ENCODE results near the gene RFX3.
A peak's percentile ranks its signal among the peaks of the same experiment; 100 is the strongest.

RFX3 gene

DNA sequence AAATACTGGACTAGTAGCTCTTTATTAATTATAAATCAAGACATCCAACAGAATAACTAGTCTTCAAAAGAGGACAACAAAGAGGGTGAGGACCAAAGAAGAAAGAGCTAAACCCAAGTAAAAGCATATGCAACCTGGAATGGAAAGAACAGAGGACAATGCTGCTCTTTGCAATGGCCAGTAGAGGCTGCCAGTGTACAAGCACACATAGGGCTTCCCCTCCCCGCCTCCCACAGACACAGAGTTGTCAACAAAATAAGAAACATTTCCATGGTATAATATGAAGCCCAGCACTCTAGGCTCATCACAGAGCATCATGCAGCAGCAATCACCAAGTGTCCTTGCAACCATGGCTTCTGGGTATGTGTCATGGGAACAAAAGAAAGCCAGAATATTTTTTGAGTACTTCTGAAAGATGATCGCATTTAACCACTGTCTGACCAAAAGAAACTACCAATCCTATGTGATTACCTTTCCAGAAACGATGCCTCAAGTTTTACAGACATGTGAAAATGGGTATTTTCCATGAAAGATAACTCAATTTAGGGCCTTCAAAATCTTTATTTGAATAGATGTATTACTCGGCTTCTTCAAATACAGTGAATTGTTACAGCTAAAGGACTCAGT is 58.1 kb downstream of the RFX3 start:
- Histone ChIP-seq H3K9me3 (ENCODE audit: control insufficient read depth, insufficient read depth, low read length) (no peaks in the 10 kb centered on the region), H3K27ac (ENCODE audit: low read depth, low read length) (no peak overlapping the region), H3K4me1 (ENCODE audit: control insufficient read depth, low read length) (peaks cover 3% of the 10 kb centered on the region; the same call in 1 of the 2 replicates), H3K4me2 (ENCODE audit: low read length) (no peak overlapping the region), H3K36me3 (ENCODE audit: control insufficient read depth, low read length) (peaks cover 4% of the 10 kb centered on the region; the same call in 1 of the 2 replicates), H3F3A (ENCODE audit: control insufficient read depth, insufficient read depth) (0 out of 2 replicates have a peak, but pooled peaks cover 6% of the 10 kb centered on the region), H3K79me2 (ENCODE audit: control insufficient read depth, low read length) (no peaks in the 10 kb centered on the region; the same call in 1 of the 2 replicates), H3K4me3 (ENCODE audit: low read length) (no peak overlapping the region), H4K20me1 (ENCODE audit: control insufficient read depth, insufficient read depth, low read depth, low read length) (no peaks in the 10 kb centered on the region), H3K27me3 (ENCODE audit: control insufficient read depth, low read length) (no peaks in the 10 kb centered on the region), H3K9me2 (replicated peaks; ENCODE audit: control insufficient read depth, low read length) (no peaks in the 10 kb centered on the region)
- no peak for TF ChIP-seq EZH2phosphoT487 (IDR thresholded peaks at IDR 0.05; ENCODE audit: borderline replicate concordance, low read length)
- TF ChIP-seq, protein P1, sequence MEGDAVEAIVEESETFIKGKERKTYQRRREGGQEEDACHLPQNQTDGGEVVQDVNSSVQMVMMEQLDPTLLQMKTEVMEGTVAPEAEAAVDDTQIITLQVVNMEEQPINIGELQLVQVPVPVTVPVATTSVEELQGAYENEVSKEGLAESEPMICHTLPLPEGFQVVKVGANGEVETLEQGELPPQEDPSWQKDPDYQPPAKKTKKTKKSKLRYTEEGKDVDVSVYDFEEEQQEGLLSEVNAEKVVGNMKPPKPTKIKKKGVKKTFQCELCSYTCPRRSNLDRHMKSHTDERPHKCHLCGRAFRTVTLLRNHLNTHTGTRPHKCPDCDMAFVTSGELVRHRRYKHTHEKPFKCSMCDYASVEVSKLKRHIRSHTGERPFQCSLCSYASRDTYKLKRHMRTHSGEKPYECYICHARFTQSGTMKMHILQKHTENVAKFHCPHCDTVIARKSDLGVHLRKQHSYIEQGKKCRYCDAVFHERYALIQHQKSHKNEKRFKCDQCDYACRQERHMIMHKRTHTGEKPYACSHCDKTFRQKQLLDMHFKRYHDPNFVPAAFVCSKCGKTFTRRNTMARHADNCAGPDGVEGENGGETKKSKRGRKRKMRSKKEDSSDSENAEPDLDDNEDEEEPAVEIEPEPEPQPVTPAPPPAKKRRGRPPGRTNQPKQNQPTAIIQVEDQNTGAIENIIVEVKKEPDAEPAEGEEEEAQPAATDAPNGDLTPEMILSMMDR (IDR thresholded peaks at IDR 0.05; ENCODE audit: low read depth, low read length, poor library complexity, severe bottlenecking): peak; percentile 88

DNA sequence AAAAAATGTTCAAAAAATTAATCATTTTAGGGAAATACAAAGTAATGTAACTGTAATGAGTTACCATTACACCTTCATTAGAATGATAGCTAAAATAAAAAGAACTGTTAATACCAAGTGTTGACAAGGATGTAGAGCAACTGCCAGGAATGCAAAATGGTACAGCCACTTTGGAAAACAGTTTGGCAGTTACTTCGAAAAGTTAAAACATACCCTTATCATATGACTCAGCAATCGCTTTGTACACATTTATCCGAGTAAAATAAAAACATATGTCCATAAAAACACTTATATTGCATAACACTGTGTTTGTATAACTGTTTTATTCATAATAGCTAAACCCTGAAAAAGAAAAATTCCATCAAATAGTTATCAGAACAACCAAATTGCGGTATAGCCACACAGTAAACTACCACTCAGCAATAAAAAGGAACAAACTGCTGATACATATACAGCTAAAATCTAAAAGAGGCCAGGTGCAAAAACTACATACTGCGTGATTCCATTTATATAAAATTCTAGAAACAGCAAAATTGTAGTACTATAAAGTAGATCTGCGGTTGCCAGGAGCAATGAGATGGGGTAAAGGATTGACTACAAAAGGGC is 61.7 kb downstream of the RFX3 start:
- H3K9me3 ChIP-seq (ENCODE audit: control insufficient read depth, insufficient read depth, low read length): no peaks in the 10 kb centered on the region
- TF ChIP-seq EZH2phosphoT487 (IDR thresholded peaks at IDR 0.05; ENCODE audit: borderline replicate concordance, low read length): no peak
- TF ChIP-seq, protein P1 (IDR thresholded peaks at IDR 0.05; ENCODE audit: low read depth, low read length, poor library complexity, severe bottlenecking): no peak

DNA sequence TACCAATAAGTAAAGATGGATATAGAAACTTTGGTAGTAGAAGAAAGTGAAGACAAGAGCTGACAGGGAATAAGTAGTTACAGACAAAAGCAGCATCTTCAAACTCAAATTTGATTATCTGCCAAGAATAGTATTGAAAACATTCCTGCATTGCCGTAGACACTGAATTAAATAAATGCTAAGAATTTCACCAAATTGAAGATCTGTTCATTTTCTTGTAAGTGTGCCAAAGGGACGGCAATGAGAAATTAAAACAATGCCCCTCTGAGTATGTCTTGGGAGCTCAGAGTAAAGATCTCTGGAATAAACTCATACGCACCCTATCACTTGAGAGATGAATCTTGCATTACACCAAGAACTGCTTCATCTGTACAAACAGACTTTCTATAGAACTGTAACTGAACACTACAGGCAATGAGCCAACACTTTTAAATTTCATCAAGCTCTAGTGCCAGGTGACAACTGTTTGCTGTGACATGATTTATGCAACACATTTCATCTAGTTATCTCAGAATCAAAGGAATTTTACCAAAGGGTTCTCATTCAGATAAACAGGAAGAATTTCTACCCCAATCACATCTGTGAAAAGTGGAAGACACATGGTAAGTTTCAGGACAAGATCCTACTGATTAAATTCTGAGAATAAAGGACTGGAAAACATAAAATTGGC is 66.9 kb downstream of the RFX3 start:
- no peaks in the 10 kb centered on the region for H3K36me3 ChIP-seq (ENCODE audit: control insufficient read depth, low read length)
- H3K4me2 ChIP-seq (ENCODE audit: low read length): no peak overlapping the region
- H3K9me3 ChIP-seq (ENCODE audit: control insufficient read depth, insufficient read depth, low read length): no peaks in the 10 kb centered on the region
- H3F3A ChIP-seq (ENCODE audit: control insufficient read depth, insufficient read depth): no peaks in the 10 kb centered on the region
- no peak overlapping the region for H3K4me3 ChIP-seq (ENCODE audit: low read length)
- TF ChIP-seq, protein P1 (IDR thresholded peaks at IDR 0.05; ENCODE audit: low read depth, low read length, poor library complexity, severe bottlenecking): no peak
- TF ChIP-seq EZH2phosphoT487 (IDR thresholded peaks at IDR 0.05; ENCODE audit: borderline replicate concordance, low read length): no peak
- no peak overlapping the region for H3K27ac ChIP-seq (ENCODE audit: low read depth, low read length)
- H4K20me1 ChIP-seq (ENCODE audit: control insufficient read depth, insufficient read depth, low read depth, low read length): no peaks in the 10 kb centered on the region
- no peaks in the 10 kb centered on the region for H3K27me3 ChIP-seq (ENCODE audit: control insufficient read depth, low read length)
- H3K79me2 ChIP-seq (ENCODE audit: control insufficient read depth, low read length): no peaks in the 10 kb centered on the region
- no peaks in the 10 kb centered on the region for H3K4me1 ChIP-seq (ENCODE audit: control insufficient read depth, low read length)
- no peaks in the 10 kb centered on the region for H3K9me2 ChIP-seq (replicated peaks; ENCODE audit: control insufficient read depth, low read length)

More for the DNA sequence above, 61.7 kb downstream of the RFX3 start:
- H3K4me2 ChIP-seq (ENCODE audit: low read length): no peak overlapping the region
- no peaks in the 10 kb centered on the region for H3K27me3 ChIP-seq (ENCODE audit: control insufficient read depth, low read length)
- H3K36me3 ChIP-seq (ENCODE audit: control insufficient read depth, low read length): peaks cover 4% of the 10 kb centered on the region; the same call in 1 of the 2 replicates
- 0 out of 2 replicates have a peak, but pooled peaks cover 6% of the 10 kb centered on the region for H3F3A ChIP-seq (ENCODE audit: control insufficient read depth, insufficient read depth)
- no peaks in the 10 kb centered on the region for H4K20me1 ChIP-seq (ENCODE audit: control insufficient read depth, insufficient read depth, low read depth, low read length)
- H3K4me1 ChIP-seq (ENCODE audit: control insufficient read depth, low read length): peaks cover 3% of the 10 kb centered on the region; the same call in 1 of the 2 replicates
- H3K9me2 ChIP-seq (replicated peaks; ENCODE audit: control insufficient read depth, low read length): no peaks in the 10 kb centered on the region
- no peak overlapping the region for H3K27ac ChIP-seq (ENCODE audit: low read depth, low read length)
- H3K79me2 ChIP-seq (ENCODE audit: control insufficient read depth, low read length): no peaks in the 10 kb centered on the region; the same call in 1 of the 2 replicates
- no peak overlapping the region for H3K4me3 ChIP-seq (ENCODE audit: low read length)

Data from DOHH2 (cell line).